Ishikawa (cell line): ENCODE measurements around the gene MLN.

Source experiments
- CREB1 ChIP-seq: IDR thresholded peaks from 2 replicates; pipeline ENCODE4 v1.6.1; 2012; ENCODE audit warnings: low read depth
- EGR1 ChIP-seq: IDR thresholded peaks from 2 replicates; pipeline ENCODE4 v1.6.1; 2012
- EP300 ChIP-seq: IDR thresholded peaks from 2 replicates; pipeline ENCODE4 v1.6.1; 2012; ENCODE audit warnings: borderline replicate concordance
- FOXM1 ChIP-seq: IDR thresholded peaks from 2 replicates; pipeline ENCODE4 v1.6.1; 2012; ENCODE audit warnings: low read depth, borderline replicate concordance
- MAX ChIP-seq: IDR thresholded peaks from 2 replicates; pipeline ENCODE4 v1.6.1; 2012
- NFIC ChIP-seq: IDR thresholded peaks from 2 replicates; pipeline ENCODE4 v1.6.1; 2012
- REST ChIP-seq: IDR thresholded peaks from 2 replicates; pipeline ENCODE4 v1.6.1; 2012; ENCODE audit warnings: low read depth, mild to moderate bottlenecking
- TAF1 ChIP-seq: IDR thresholded peaks from 2 replicates; pipeline ENCODE4 v1.6.1; 2012; ENCODE audit warnings: low read depth, mild to moderate bottlenecking
- TCF12 ChIP-seq: IDR thresholded peaks from 2 replicates; pipeline ENCODE4 v1.6.1; 2012; ENCODE audit warnings: low read depth
- USF1 ChIP-seq: IDR thresholded peaks from 2 replicates; pipeline ENCODE4 v1.6.1; 2012
- ZBTB7A ChIP-seq: IDR thresholded peaks from 2 replicates; pipeline ENCODE4 v1.6.1; 2012; ENCODE audit warnings: low read depth

- TF ChIP-seq REST (no peak), EGR1 (no peak), EP300 (no peak), ZBTB7A (no peak), CREB1 (no peak), TAF1 (no peak), USF1 (no peak), FOXM1 (no peak), TCF12 (no peak), NFIC (no peak), MAX (no peak)
Observed at GRCh38 chr6:33841868-33842267, 38.1 kb upstream of the MLN start.
